ENCODE measurements around the gene SLC15A3.

SLC15A3 gene

GRCh38 chr11:60995798-60996197, 43.8 kb upstream of the SLC15A3 start:
- no peaks in the 10 kb centered on the region for H3K36me3 ChIP-seq (ENCODE audit: insufficient read depth, low read length)
- H3K27ac ChIP-seq (ENCODE audit: low read length) = no peak overlapping the region
- no peak overlapping the region for H3K4me2 ChIP-seq (ENCODE audit: insufficient read depth, low read length)
- H4K20me1 ChIP-seq (ENCODE audit: insufficient read depth, low read length) = no peaks in the 10 kb centered on the region
- no peak for DNase-seq
- ATAC-seq (ENCODE audit: insufficient read depth, low read depth) = no peak
- no peak overlapping the region for H3K9ac ChIP-seq (ENCODE audit: low read depth, low read length)
- TF ChIP-seq EZH2 (IDR thresholded peaks at IDR 0.05; ENCODE audit: borderline replicate concordance, low read depth, low read length, severe bottlenecking) (no peak), CTCF (IDR thresholded peaks at IDR 0.05; ENCODE audit: borderline replicate concordance, extremely low read depth, low read length, poor library complexity, severe bottlenecking) (no peak)
- H3K79me2 ChIP-seq (ENCODE audit: insufficient read depth, low read length) = no peaks in the 10 kb centered on the region
- no peaks in the 10 kb centered on the region for H3K4me1 ChIP-seq (ENCODE audit: insufficient read depth, low read length)
- peaks cover 4% of the 10 kb centered on the region for H3K27me3 ChIP-seq (ENCODE audit: insufficient read depth, low read length, poor library complexity)
- H3K9me3 ChIP-seq (ENCODE audit: insufficient read depth, low read length, severe bottlenecking) = no peaks in the 10 kb centered on the region
- no peak overlapping the region for H3K4me3 ChIP-seq (ENCODE audit: low read depth in 1 of 2, low read length in 2 of 2)
- H2AFZ ChIP-seq (ENCODE audit: low read depth, low read length) = no peak overlapping the region

- DNase-seq (no peak), ATAC-seq (ENCODE audit: insufficient read depth, low read depth) (no peak)
- Histone ChIP-seq H3K27me3 (ENCODE audit: insufficient read depth, low read length, poor library complexity) (no peaks in the 10 kb centered on the region), H3K4me3 (ENCODE audit: low read depth in 1 of 2, low read length in 2 of 2) (no peak overlapping the region), H3K4me2 (ENCODE audit: insufficient read depth, low read length) (no peak overlapping the region), H2AFZ (ENCODE audit: low read depth, low read length) (no peak overlapping the region), H3K79me2 (ENCODE audit: insufficient read depth, low read length) (no peaks in the 10 kb centered on the region), H3K27ac (ENCODE audit: low read length) (no peak overlapping the region), H3K36me3 (ENCODE audit: insufficient read depth, low read length) (no peaks in the 10 kb centered on the region), H3K4me1 (ENCODE audit: insufficient read depth, low read length) (no peaks in the 10 kb centered on the region), H4K20me1 (ENCODE audit: insufficient read depth, low read length) (no peaks in the 10 kb centered on the region), H3K9me3 (ENCODE audit: insufficient read depth, low read length, severe bottlenecking) (no peaks in the 10 kb centered on the region), H3K9ac (ENCODE audit: low read depth, low read length) (no peak overlapping the region)
- TF ChIP-seq EZH2 (IDR thresholded peaks at IDR 0.05; ENCODE audit: borderline replicate concordance, low read depth, low read length, severe bottlenecking) (no peak), CTCF (IDR thresholded peaks at IDR 0.05; ENCODE audit: borderline replicate concordance, extremely low read depth, low read length, poor library complexity, severe bottlenecking) (no peak)
These were observed 42.6 kb upstream of the SLC15A3 start for GRCh38 chr11:60994541-60995080.

GRCh38 chr11:60993615-60994014, 41.6 kb upstream of the SLC15A3 start:
- H3K4me1 ChIP-seq (ENCODE audit: insufficient read depth, low read length) = no peaks in the 10 kb centered on the region
- H3K36me3 ChIP-seq (ENCODE audit: insufficient read depth, low read length) = no peaks in the 10 kb centered on the region
- no peak for DNase-seq
- ATAC-seq (ENCODE audit: insufficient read depth, low read depth) = no peak
- no peak overlapping the region for H2AFZ ChIP-seq (ENCODE audit: low read depth, low read length)
- H3K27me3 ChIP-seq (ENCODE audit: insufficient read depth, low read length, poor library complexity) = no peaks in the 10 kb centered on the region
- H3K9ac ChIP-seq (ENCODE audit: low read depth, low read length) = no peak overlapping the region
- H4K20me1 ChIP-seq (ENCODE audit: insufficient read depth, low read length) = no peaks in the 10 kb centered on the region
- H3K4me2 ChIP-seq (ENCODE audit: insufficient read depth, low read length) = no peak overlapping the region
- H3K4me3 ChIP-seq (ENCODE audit: low read depth in 1 of 2, low read length in 2 of 2) = no peak overlapping the region
- TF ChIP-seq CTCF (IDR thresholded peaks at IDR 0.05; ENCODE audit: borderline replicate concordance, extremely low read depth, low read length, poor library complexity, severe bottlenecking) = no peak
- TF ChIP-seq EZH2 (IDR thresholded peaks at IDR 0.05; ENCODE audit: borderline replicate concordance, low read depth, low read length, severe bottlenecking) = no peak
- no peaks in the 10 kb centered on the region for H3K79me2 ChIP-seq (ENCODE audit: insufficient read depth, low read length)
- H3K27ac ChIP-seq (ENCODE audit: low read length) = no peak overlapping the region
- no peaks in the 10 kb centered on the region for H3K9me3 ChIP-seq (ENCODE audit: insufficient read depth, low read length, severe bottlenecking)

All from DND-41 (cell line).